K562 (cell line): ENCODE results near the gene GIGYF2. TPM values are rescaled to one million over a fixed set of nuclear protein-coding genes. Genes with fewer than 3 reads are reported as not detected.

Experiments
- ATAC-seq: fragments of 200-7000 bp; cut with Tn5 transposase; 3 replicates; pipeline ENCODE4 v1.9.1; 2020; ENCODE audit warnings: moderate library complexity
- BruUV-seq: library from RNA; stranded (reverse); fragments of 400-500 nt; replicated peaks from 2 replicates; lab custom pipeline; 2021; lab: Mats Ljungman, UMichigan
- CTCF ChIA-PET: fragments of 300-600 bp; formaldehyde crosslinking; extraction: SDS; loops from one replicate; lab custom pipeline; 2021; ENCODE audit warnings: low intra/inter-chr PET ratio; lab: Yijun Ruan, JAX
- POLR2A ChIA-PET: fragments of 300-600, 350-650 bp; sonication (Branson Sonifier 250); formaldehyde crosslinking; extraction: SDS; loops from one replicate; lab custom pipeline; 2021; ENCODE audit warnings: antibody characterized with exemption, inconsistent platforms; lab: Yijun Ruan, JAX
- DNase-seq, 4 experiments: peaks; one replicate each; pipeline versions ENCODE4 v3.0.0 to v3.0.0-alpha.2; 2011 to 2018; ENCODE audit warnings: low spot score in 3 of 4, mixed read lengths in 3 of 4; ENCODE audit errors: extremely low read depth in 1 of 4
- FAIRE-seq: peaks from 2 replicates; lab custom pipeline; 2011; peaks lifted over from hg19 to GRCh38; lab: Jason Lieb, UNC
- H2AFZ ChIP-seq: 2 replicates; pipeline ENCODE4 v1.6.0; 2011; ENCODE audit warnings: low read depth, low read length, control low read depth, inconsistent platforms
- H3K27ac ChIP-seq: fragments of 200-600 bp; 3 replicates; pipeline ENCODE4 v1.8.0; 2011; ENCODE audit warnings: low read depth, mild to moderate bottlenecking, control low read depth, inconsistent platforms, low read length, moderate library complexity, mixed read lengths; ENCODE audit errors: extremely low read depth
- H3K27me3 ChIP-seq, 2 experiments: fragments of 300-600 bp in 1 of 2; 2 replicates in 1 of 2; 3 replicates in 1 of 2; pipeline versions ENCODE4 v1.6.0 to v1.8.0; 2011; ENCODE audit warnings: inconsistent platforms in 2 of 2, low read length in 2 of 2, mild to moderate bottlenecking in 1 of 2, mixed read lengths in 1 of 2, moderate library complexity in 1 of 2; ENCODE audit not compliant: control insufficient read depth in 2 of 2, insufficient read depth in 2 of 2
- H3K36me3 ChIP-seq: fragments of 300-600 bp; 3 replicates; pipeline ENCODE4 v1.8.0; 2011; ENCODE audit warnings: mild to moderate bottlenecking, low read length, inconsistent platforms; ENCODE audit not compliant: control insufficient read depth, insufficient read depth
- H3K4me1 ChIP-seq, 2 experiments: fragments of 200-600 bp in 1 of 2; replicated peaks in 1 of 2; 2 replicates in 1 of 2; 3 replicates in 1 of 2; pipeline versions ENCODE4 v1.5.1 to v1.8.0; 2011; ENCODE audit warnings: inconsistent platforms in 2 of 2, low read length in 2 of 2, mild to moderate bottlenecking in 1 of 2, mixed read lengths in 1 of 2, moderate library complexity in 1 of 2; ENCODE audit not compliant: control insufficient read depth in 2 of 2, insufficient read depth in 2 of 2
- H3K4me2 ChIP-seq: 2 replicates; pipeline ENCODE4 v1.6.1; 2011; ENCODE audit warnings: low read length, control low read depth, inconsistent platforms, mixed read lengths; ENCODE audit not compliant: insufficient read depth
- H3K4me3 ChIP-seq: fragments of 200-600 bp; sonication (generic), shearing (Covaris generic); 2 replicates; pipeline ENCODE4 v1.5.1; 2016; ENCODE audit warnings: control low read depth, inconsistent platforms
- H3K79me2 ChIP-seq: fragments of 200-600 bp; 3 replicates; pipeline ENCODE4 v1.8.0; 2011; ENCODE audit warnings: low read length, inconsistent platforms; ENCODE audit not compliant: control insufficient read depth, insufficient read depth
- H3K9ac ChIP-seq, 2 experiments: 2 replicates each; pipeline versions ENCODE4 v1.6.0 to v1.6.1; 2011; ENCODE audit warnings: low read depth in 2 of 2, low read length in 2 of 2, control low read depth in 1 of 2, inconsistent platforms in 1 of 2, mild to moderate bottlenecking in 1 of 2, mixed read lengths in 1 of 2; ENCODE audit not compliant: insufficient read depth in 1 of 2
- H3K9me1 ChIP-seq: one replicate; pipeline ENCODE4 v1.6.0; 2011; ENCODE audit warnings: inconsistent platforms, mild to moderate bottlenecking, low read length, moderate library complexity; ENCODE audit not compliant: control insufficient read depth, insufficient read depth
- H3K9me3 ChIP-seq: replicated peaks from 2 replicates; pipeline ENCODE4 v1.5.1; 2011; ENCODE audit warnings: low read depth, low read length, inconsistent platforms; ENCODE audit not compliant: control insufficient read depth, insufficient read depth
- H4K20me1 ChIP-seq: replicated peaks from 2 replicates; pipeline ENCODE4 v1.6.1; 2011; ENCODE audit warnings: low read length, inconsistent platforms, mixed read lengths; ENCODE audit not compliant: control insufficient read depth, insufficient read depth
- ARID2 ChIP-seq: fragments of 450-650 bp; IDR thresholded peaks from 2 replicates; pipeline ENCODE4 v1.6.1; 2017; ENCODE audit warnings: antibody characterized with exemption, mild to moderate bottlenecking
- HBP1 ChIP-seq: fragments of 450-650 bp; formaldehyde crosslinking; IDR thresholded peaks from 2 replicates; pipeline ENCODE4 v1.4.0; 2022; ENCODE audit warnings: missing genetic modification characterization
- MTF1 ChIP-seq: fragments of 250-450 bp; sonication (Bioruptor Pico); IDR thresholded peaks from 2 replicates; pipeline ENCODE4 v1.9.0; 2021; ENCODE audit warnings: moderate library complexity, mild to moderate bottlenecking, inconsistent platforms, borderline replicate concordance
- PRPF4 ChIP-seq: fragments of 200-400 bp; formaldehyde crosslinking; IDR thresholded peaks from one replicate; pipeline ENCODE4 v1.6.1; 2017; ENCODE audit warnings: low read length, low read depth, mild to moderate bottlenecking; ENCODE audit not compliant: insufficient read depth, poor library complexity, severe bottlenecking
- RBBP5 ChIP-seq: fragments of 200-600 bp; sonication (generic); IDR thresholded peaks from 2 replicates; pipeline ENCODE4 v1.6.1; 2012; ENCODE audit warnings: borderline replicate concordance, mild to moderate bottlenecking, low read length, control low read depth, inconsistent platforms; ENCODE audit not compliant: insufficient read depth, poor library complexity, severe bottlenecking
- RNF219 ChIP-seq: fragments of 250-450 bp; sonication (Bioruptor Pico); IDR thresholded peaks from 2 replicates; pipeline ENCODE4 v1.5.0; 2022; ENCODE audit warnings: mild to moderate bottlenecking
- SAFB ChIP-seq: fragments of 200-400 bp; formaldehyde crosslinking; IDR thresholded peaks from 2 replicates; pipeline ENCODE4 v1.6.1; 2017; ENCODE audit warnings: low read depth, low read length, borderline replicate concordance
- SIN3B ChIP-seq: fragments of 450-650 bp; IDR thresholded peaks from 2 replicates; pipeline ENCODE4 v1.6.1; 2017; ENCODE audit warnings: low read depth, mild to moderate bottlenecking, moderate library complexity
- TAF7 ChIP-seq: fragments of 450-650 bp; IDR thresholded peaks from 2 replicates; pipeline ENCODE4 v1.6.1; 2016; ENCODE audit warnings: missing genetic modification characterization, missing compliant biosample characterization
- U2AF2 ChIP-seq: fragments of 200-400 bp; formaldehyde crosslinking; optimal IDR thresholded peaks from 2 replicates; pipeline ENCODE3; 2017; ENCODE audit warnings: low read depth, mild to moderate bottlenecking, low read length
- ZNF232 ChIP-seq: sonication (generic); formaldehyde crosslinking; IDR thresholded peaks from 2 replicates; pipeline ENCODE4 v1.8.0; 2022; ENCODE audit warnings: mild to moderate bottlenecking, missing genetic modification reagents
- WGBS: fragments of 100-300 bp; shearing (Covaris generic); methylation state at CpG from one replicate; pipeline ENCODE4 v1.1.6; 2016; ENCODE audit warnings: low coverage, mixed read lengths; ENCODE audit not compliant: insufficient coverage; ENCODE audit errors: missing lambda C conversion rate; 5-methylcytosine and 5-hydroxymethylcytosine counted together
- in situ Hi-C: fragments of 300-500 bp; cut with MboI; formaldehyde crosslinking; loops from 4 replicates; pipeline ENCODE4 v1.15.0; 2018; ENCODE audit warnings: inconsistent platforms, mixed read lengths
- intact Hi-C: fragments of 100-400 bp; cut with micrococcal nuclease; formaldehyde crosslinking; loops from 2 replicates; pipeline ENCODE4 v1.14.2; 2022
- polyA plus RNA-seq, 8 experiments: library from polyadenylated mRNA; depleted of rRNA in 4 of 8; stranded (reverse) in 5 of 8; unstranded in 3 of 8; fragments of >200 nt; fragmentation: Nextera tagmentation in 2 of 8; fragmentation: Illumina TruSeq in 1 of 8; extraction: Ambion mirVana in 2 of 8; extraction: Trizol in 1 of 8; gene quantifications; 2 replicates each; pipeline versions ENCODE4 v1.2.1 to v1.2.3, GENCODE V29; 2011 to 2014; ENCODE audit warnings: inconsistent platforms in 1 of 8, missing spikeins in 1 of 8
- total RNA-seq, 7 experiments: library from RNA; depleted of rRNA in 6 of 7; stranded (reverse); fragments of >200 nt in 6 of 7; fragmentation: Illumina TruSeq in 2 of 7; extraction: Trizol in 2 of 7; gene quantifications; 2 replicates each; pipeline versions ENCODE4 v1.2.1 to v1.2.3, GENCODE V29; 2011 to 2021; ENCODE audit warnings: low replicate concordance in 1 of 7
- TF ChIP-seq, protein P1 (sequence below): fragments of 450-650 bp; formaldehyde crosslinking; IDR thresholded peaks from 2 replicates; pipeline ENCODE4 v1.4.0; 2022; ENCODE audit warnings: mild to moderate bottlenecking, moderate library complexity
- TF ChIP-seq, protein P2 (sequence below): IDR thresholded peaks from 2 replicates; pipeline ENCODE4 v1.6.1; 2011; ENCODE audit not compliant: insufficient read length; ENCODE audit errors: extremely low read depth

The GIGYF2 gene
- total and polyA plus RNA-seq, 9 of the 15 experiments (the other 6 are each of a cell fraction or from before 2014, with no cell fraction given): 12.7 to 52.7 (median 34.9) TPM

GRCh38 chr2:232886176-232886575 lies 189.0 kb downstream of the GIGYF2 start:
- peaks cover 5 to 13% of the 10 kb centered on the region in 2 experiments; a peak in 3 of 5 replicates for H3K4me1 ChIP-seq
- no peak overlapping the region for H3K9ac ChIP-seq
- no peaks in the 10 kb centered on the region for H3K9me3 ChIP-seq
- ChIA-PET POLR2A (no interaction called here), CTCF (no interaction called here)
- intact Hi-C loops: no loop called here
- ATAC-seq (no peak), FAIRE-seq (no peak), DNase-seq (no peak)
- 3% methylated on average over 10 of the region's 11 CpGs for WGBS
- no peaks in the 10 kb centered on the region for H3K9me1 ChIP-seq
- no peak overlapping the region for H2AFZ ChIP-seq
- in situ Hi-C loops: no loop called here
- H3K4me2 ChIP-seq: no peak overlapping the region
- H3K27me3 ChIP-seq: peaks cover 19 to 68% of the 10 kb centered on the region in 2 experiments; a peak in 4 of 5 replicates
- H3K79me2 ChIP-seq: no peaks in the 10 kb centered on the region
- no peak overlapping the region for H3K4me3 ChIP-seq
- no peaks in the 10 kb centered on the region for H3K36me3 ChIP-seq
- no peak overlapping the region for H3K27ac ChIP-seq
- H4K20me1 ChIP-seq: no peaks in the 10 kb centered on the region; the same call in 1 of the 2 replicates
- no TSS peak for BruUV-seq
- TF ChIP-seq TAF7 (tag): no peak
- TF ChIP-seq, protein P1, sequence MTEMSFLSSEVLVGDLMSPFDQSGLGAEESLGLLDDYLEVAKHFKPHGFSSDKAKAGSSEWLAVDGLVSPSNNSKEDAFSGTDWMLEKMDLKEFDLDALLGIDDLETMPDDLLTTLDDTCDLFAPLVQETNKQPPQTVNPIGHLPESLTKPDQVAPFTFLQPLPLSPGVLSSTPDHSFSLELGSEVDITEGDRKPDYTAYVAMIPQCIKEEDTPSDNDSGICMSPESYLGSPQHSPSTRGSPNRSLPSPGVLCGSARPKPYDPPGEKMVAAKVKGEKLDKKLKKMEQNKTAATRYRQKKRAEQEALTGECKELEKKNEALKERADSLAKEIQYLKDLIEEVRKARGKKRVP: no peak
- TF ChIP-seq RNF219 (CRISPR knock-in tag): no peak
- TF ChIP-seq RBBP5: no peak
- TF ChIP-seq MTF1 (CRISPR knock-in tag): no peak
- TF ChIP-seq HBP1 (CRISPR knock-in tag): no peak
- TF ChIP-seq U2AF2: no peak
- TF ChIP-seq, protein P2, sequence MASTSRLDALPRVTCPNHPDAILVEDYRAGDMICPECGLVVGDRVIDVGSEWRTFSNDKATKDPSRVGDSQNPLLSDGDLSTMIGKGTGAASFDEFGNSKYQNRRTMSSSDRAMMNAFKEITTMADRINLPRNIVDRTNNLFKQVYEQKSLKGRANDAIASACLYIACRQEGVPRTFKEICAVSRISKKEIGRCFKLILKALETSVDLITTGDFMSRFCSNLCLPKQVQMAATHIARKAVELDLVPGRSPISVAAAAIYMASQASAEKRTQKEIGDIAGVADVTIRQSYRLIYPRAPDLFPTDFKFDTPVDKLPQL: no peak
- no peak for TF ChIP-seq SIN3B
- no peak for TF ChIP-seq ZNF232 (CRISPR knock-in tag)
- no peak for TF ChIP-seq ARID2
- TF ChIP-seq SAFB: no peak
- no peak for TF ChIP-seq PRPF4
